ENCODE data around the gene DEPDC4.

- TF ChIP-seq L3MBTL2 (conservative IDR thresholded peaks at IDR 0.05) (no peak), ARNT (IDR thresholded peaks at IDR 0.05) (no peak), FOXK2 (IDR thresholded peaks at IDR 0.05) (no peak), ELF4 (IDR thresholded peaks at IDR 0.05) (no peak), SUZ12 (IDR thresholded peaks at IDR 0.05) (no peak), FOXM1 (IDR thresholded peaks at IDR 0.05; ENCODE audit: borderline replicate concordance) (no peak), TARDBP (IDR thresholded peaks at IDR 0.05) (no peak), BHLHE40 (IDR thresholded peaks at IDR 0.05; ENCODE audit: borderline replicate concordance) (no peak), CTBP1 (IDR thresholded peaks at IDR 0.05; ENCODE audit: borderline replicate concordance) (no peak), LEF1 (IDR thresholded peaks at IDR 0.05; ENCODE audit: borderline replicate concordance) (no peak), SP1 (IDR thresholded peaks at IDR 0.05) (no peak), HDGF (IDR thresholded peaks at IDR 0.05; ENCODE audit: borderline replicate concordance) (no peak), PKNOX1 (IDR thresholded peaks at IDR 0.05) (no peak)
Observed at GRCh38 chr12:100290016-100290415, 23.1 kb upstream of the DEPDC4 start.
